BLaER1 (cell line): ENCODE results near the gene CHST4.
"Not testable (repeated sequence)": the region's sequence is repeated elsewhere in the genome, so short reads cannot be mapped to it uniquely, and the experiment has no call there.

Source experiments
- H3K27ac ChIP-seq: shearing (Covaris generic); formaldehyde crosslinking; 2 replicates; pipeline ENCODE4 v1.8.1; 2022
- H3K27me3 ChIP-seq: shearing (Covaris generic); formaldehyde crosslinking; 2 replicates; pipeline ENCODE4 v1.8.1; 2022
- H3K36me3 ChIP-seq: shearing (Covaris generic); formaldehyde crosslinking; 2 replicates; pipeline ENCODE4 v1.8.1; 2022
- H3K4me1 ChIP-seq: shearing (Covaris generic); formaldehyde crosslinking; 2 replicates; pipeline ENCODE4 v1.8.1; 2022
- H3K4me2 ChIP-seq: shearing (Covaris generic); formaldehyde crosslinking; 2 replicates; pipeline ENCODE4 v1.8.1; 2022
- H3K4me3 ChIP-seq: shearing (Covaris generic); formaldehyde crosslinking; 2 replicates; pipeline ENCODE4 v1.8.1; 2022
- H3K9ac ChIP-seq: shearing (Covaris generic); formaldehyde crosslinking; 2 replicates; pipeline ENCODE4 v1.8.1; 2022
- H3K9me3 ChIP-seq: shearing (Covaris generic); formaldehyde crosslinking; 2 replicates; pipeline ENCODE4 v1.8.1; 2022
- H4K20me1 ChIP-seq: shearing (Covaris generic); formaldehyde crosslinking; 2 replicates; pipeline ENCODE4 v1.8.1; 2022
- Cebpa-rat ChIP-seq: shearing (Covaris generic); IDR thresholded peaks from 2 replicates; pipeline ENCODE4 v1.8.1; 2022

Gene CHST4

GRCh38 chr16:71493213-71493612 lies 33.0 kb upstream of the CHST4 start:
- no peaks in the 10 kb centered on the region for H4K20me1 ChIP-seq

GRCh38 chr16:71498031-71498430 lies 28.2 kb upstream of the CHST4 start:
- Histone ChIP-seq H3K4me1 (no peaks in the 10 kb centered on the region), H3K36me3 (no peaks in the 10 kb centered on the region), H3K4me2 (no peak overlapping the region), H3K27ac (no peak overlapping the region), H3K27me3 (no peaks in the 10 kb centered on the region), H4K20me1 (no peaks in the 10 kb centered on the region), H3K9ac (no peak overlapping the region), H3K4me3 (no peak overlapping the region), H3K9me3 (no peaks in the 10 kb centered on the region)
- no peak for TF ChIP-seq Cebpa-rat

More at GRCh38 chr16:71493213-71493612, 33.0 kb upstream of the CHST4 start:
- H3K36me3 ChIP-seq: no peaks in the 10 kb centered on the region
- no peak overlapping the region for H3K9ac ChIP-seq
- H3K27ac ChIP-seq: no peak overlapping the region
- TF ChIP-seq Cebpa-rat: no peak
- H3K4me1 ChIP-seq: no peaks in the 10 kb centered on the region
- no peak overlapping the region for H3K4me3 ChIP-seq
- H3K9me3 ChIP-seq: no peaks in the 10 kb centered on the region
- H3K27me3 ChIP-seq: no peaks in the 10 kb centered on the region
- H3K4me2 ChIP-seq: no peak overlapping the region

GRCh38 chr16:71499775-71500364 lies 26.4 kb upstream of the CHST4 start:
- Histone ChIP-seq H3K27ac (no peak overlapping the region), H4K20me1 (no peaks in the 10 kb centered on the region), H3K9me3 (no peaks in the 10 kb centered on the region), H3K36me3 (no peaks in the 10 kb centered on the region), H3K4me1 (no peaks in the 10 kb centered on the region), H3K4me3 (no peak overlapping the region), H3K27me3 (no peaks in the 10 kb centered on the region), H3K9ac (no peak overlapping the region), H3K4me2 (no peak overlapping the region)
- TF ChIP-seq Cebpa-rat: no peak

DNA sequence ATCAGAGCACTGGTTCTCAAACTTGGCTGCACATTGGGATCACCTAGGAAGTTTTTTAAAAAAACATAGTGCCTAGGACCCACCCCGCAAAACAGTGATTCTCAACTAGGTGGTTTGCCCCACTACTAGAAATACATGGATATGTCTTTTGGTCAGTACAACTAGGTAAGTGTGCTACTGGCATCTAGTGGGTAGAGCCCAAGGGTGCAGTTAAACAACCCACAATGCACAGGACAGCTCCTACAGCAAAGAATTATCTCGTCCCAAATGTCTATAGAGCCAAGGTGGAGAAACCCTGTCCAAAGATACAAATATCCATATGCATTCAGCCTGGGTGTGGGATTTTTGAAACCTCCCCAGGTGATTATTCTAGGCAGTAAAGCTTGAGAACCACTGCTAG lies 25.3 kb upstream of the CHST4 start:
- TF ChIP-seq Cebpa-rat: no peak
- H3K27me3 ChIP-seq: no peaks in the 10 kb centered on the region
- H3K27ac ChIP-seq: no peak overlapping the region
- no peaks in the 10 kb centered on the region for H4K20me1 ChIP-seq
- H3K36me3 ChIP-seq: no peaks in the 10 kb centered on the region
- H3K4me1 ChIP-seq: no peaks in the 10 kb centered on the region
- no peak overlapping the region for H3K9ac ChIP-seq
- no peak overlapping the region for H3K4me2 ChIP-seq
- H3K9me3 ChIP-seq: no peaks in the 10 kb centered on the region
- H3K4me3 ChIP-seq: no peak overlapping the region

- H3K9me3 ChIP-seq: no peaks in the 10 kb centered on the region
- H3K9ac ChIP-seq: no peak overlapping the region
- no peaks in the 10 kb centered on the region for H3K36me3 ChIP-seq
- TF ChIP-seq Cebpa-rat: no peak
- H4K20me1 ChIP-seq: no peaks in the 10 kb centered on the region
- H3K4me3 ChIP-seq: no peak overlapping the region
- no peak overlapping the region for H3K4me2 ChIP-seq
- no peak overlapping the region for H3K27ac ChIP-seq
- no peaks in the 10 kb centered on the region for H3K4me1 ChIP-seq
- H3K27me3 ChIP-seq: no peaks in the 10 kb centered on the region
Observed at GRCh38 chr16:71501547-71501946, 24.7 kb upstream of the CHST4 start.

DNA sequence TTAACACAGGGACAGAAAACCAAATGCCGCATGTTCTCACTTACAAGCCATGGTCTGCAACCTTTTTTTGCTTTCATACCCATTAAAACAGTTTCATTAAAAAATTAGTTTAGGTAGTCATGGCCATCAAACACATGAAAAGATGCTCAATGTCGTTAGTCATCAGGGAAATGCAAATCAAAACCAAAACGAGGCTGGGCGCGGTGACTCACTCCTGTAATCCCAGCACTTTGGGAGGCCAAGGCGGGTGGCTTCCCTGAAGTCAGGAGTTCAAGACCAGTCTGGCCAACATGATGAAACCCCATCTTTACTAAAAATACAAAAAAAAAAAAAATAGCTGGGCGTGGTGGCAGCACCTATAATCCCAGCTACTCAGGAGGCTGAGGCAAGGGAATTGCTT lies 22.2 kb upstream of the CHST4 start:
- H3K4me2 ChIP-seq, H3K4me3 ChIP-seq, H3K36me3 ChIP-seq, H4K20me1 ChIP-seq, H3K9ac ChIP-seq, H3K4me1 ChIP-seq, H3K9me3 ChIP-seq, H3K27ac ChIP-seq, H3K27me3 ChIP-seq: not testable (repeated sequence)

DNA sequence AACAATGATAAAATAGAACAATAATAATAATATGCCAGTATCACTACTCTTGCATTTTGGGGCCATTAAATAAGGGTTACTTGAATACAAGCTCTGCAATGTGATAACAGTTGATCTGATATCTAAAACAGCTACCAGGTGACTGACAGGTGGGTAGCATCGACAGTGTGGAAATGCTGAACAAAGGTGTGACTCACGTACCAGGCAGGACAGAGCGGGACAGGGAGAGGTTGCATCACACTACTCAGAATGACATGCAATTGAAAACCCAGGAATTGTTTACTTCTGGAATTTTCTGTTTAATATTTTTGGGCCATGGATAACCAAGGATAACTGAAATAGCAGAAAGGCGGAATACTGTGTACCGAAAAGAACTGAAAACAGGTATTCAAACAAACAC lies 21.3 kb upstream of the CHST4 start:
- Histone ChIP-seq H3K4me2 (no peak overlapping the region), H3K36me3 (no peaks in the 10 kb centered on the region), H3K27ac (no peak overlapping the region), H3K27me3 (no peaks in the 10 kb centered on the region), H3K9ac (no peak overlapping the region), H3K4me3 (no peak overlapping the region), H3K4me1 (no peaks in the 10 kb centered on the region), H3K9me3 (no peaks in the 10 kb centered on the region), H4K20me1 (no peaks in the 10 kb centered on the region)
- no peak for TF ChIP-seq Cebpa-rat

- H3K36me3 ChIP-seq: no peaks in the 10 kb centered on the region
- H4K20me1 ChIP-seq: no peaks in the 10 kb centered on the region
- H3K4me1 ChIP-seq: no peaks in the 10 kb centered on the region
- H3K9me3 ChIP-seq: no peaks in the 10 kb centered on the region
- H3K9ac ChIP-seq: no peak overlapping the region
- no peak overlapping the region for H3K4me3 ChIP-seq
- H3K27ac ChIP-seq: no peak overlapping the region
- H3K4me2 ChIP-seq: no peak overlapping the region
- no peaks in the 10 kb centered on the region for H3K27me3 ChIP-seq
- TF ChIP-seq Cebpa-rat: no peak
Observed at GRCh38 chr16:71507061-71507460, 19.2 kb upstream of the CHST4 start.

DNA sequence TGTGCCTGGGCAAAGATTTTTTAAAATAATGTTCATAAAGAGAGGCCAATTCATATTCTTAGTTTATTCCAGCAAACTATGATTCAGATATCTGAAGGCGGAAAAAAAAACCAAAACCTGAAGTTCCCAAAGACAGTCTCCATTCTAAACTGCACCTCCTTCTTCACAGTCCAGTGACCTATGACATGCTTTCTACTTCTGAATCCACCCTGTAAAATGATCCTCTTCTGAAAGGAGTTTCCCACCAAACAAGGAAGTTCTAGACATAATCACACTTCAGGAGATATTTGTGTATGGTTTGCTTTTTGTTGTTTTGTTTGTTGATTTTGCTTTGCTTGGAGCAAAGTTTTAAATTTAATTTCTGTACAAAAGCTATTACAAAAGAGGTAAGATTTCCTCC lies 12.9 kb upstream of the CHST4 start:
- Histone ChIP-seq H3K9me3 (no peaks in the 10 kb centered on the region), H3K4me2 (no peak overlapping the region), H3K27me3 (no peaks in the 10 kb centered on the region), H3K36me3 (no peaks in the 10 kb centered on the region), H4K20me1 (no peaks in the 10 kb centered on the region), H3K9ac (no peak overlapping the region), H3K27ac (no peak overlapping the region), H3K4me3 (no peak overlapping the region), H3K4me1 (no peaks in the 10 kb centered on the region)
- TF ChIP-seq Cebpa-rat: no peak

DNA sequence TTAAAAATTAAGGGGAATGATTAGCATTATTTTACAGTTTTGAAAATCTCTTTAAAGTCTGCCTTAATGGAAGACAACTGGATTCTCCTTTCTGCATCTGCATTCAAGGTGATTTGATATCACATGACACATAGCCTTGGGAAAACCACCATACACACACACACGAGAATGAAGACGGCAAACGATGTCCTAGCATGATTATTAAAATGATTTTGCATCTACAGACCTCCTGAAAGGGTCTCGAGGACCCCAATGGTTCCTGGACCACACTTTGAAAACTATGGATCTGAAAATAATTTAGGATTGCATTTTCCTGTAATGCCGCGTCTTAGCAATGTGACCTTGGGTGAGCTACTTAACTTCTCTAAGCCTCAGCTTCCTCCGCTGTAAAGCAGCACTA lies 11.8 kb upstream of the CHST4 start:
- no peaks in the 10 kb centered on the region for H3K36me3 ChIP-seq
- H4K20me1 ChIP-seq: no peaks in the 10 kb centered on the region
- no peak overlapping the region for H3K27ac ChIP-seq
- no peak for TF ChIP-seq Cebpa-rat
- H3K9ac ChIP-seq: no peak overlapping the region
- H3K9me3 ChIP-seq: no peaks in the 10 kb centered on the region
- H3K4me2 ChIP-seq: no peak overlapping the region
- no peak overlapping the region for H3K4me3 ChIP-seq
- no peaks in the 10 kb centered on the region for H3K27me3 ChIP-seq
- H3K4me1 ChIP-seq: no peaks in the 10 kb centered on the region

DNA sequence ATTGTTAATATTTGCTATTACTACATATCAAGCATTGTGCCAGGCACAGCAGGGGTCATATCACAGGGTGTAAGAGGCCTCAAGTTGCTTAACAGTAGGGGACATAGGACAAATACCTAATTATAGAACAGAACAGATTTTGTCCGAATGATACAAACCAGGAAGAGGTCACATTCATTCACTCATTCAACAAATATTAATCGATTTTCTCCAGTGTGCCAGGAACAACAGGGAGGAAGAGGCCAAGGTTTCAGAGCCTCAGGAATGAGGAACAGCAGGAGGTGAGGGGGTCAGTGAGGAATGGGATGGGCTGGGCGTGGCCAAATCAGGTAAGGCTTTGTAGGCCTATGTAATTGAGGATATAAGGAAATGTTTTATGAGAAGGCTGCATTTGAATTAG lies 11.2 kb upstream of the CHST4 start:
- Histone ChIP-seq H3K36me3 (no peaks in the 10 kb centered on the region), H4K20me1 (no peaks in the 10 kb centered on the region), H3K9me3 (no peaks in the 10 kb centered on the region), H3K4me1 (no peaks in the 10 kb centered on the region), H3K4me2 (no peak overlapping the region), H3K27ac (no peak overlapping the region), H3K4me3 (no peak overlapping the region), H3K9ac (no peak overlapping the region), H3K27me3 (no peaks in the 10 kb centered on the region)
- no peak for TF ChIP-seq Cebpa-rat
